Measurements from ENCODE around the gene OPN3. TPM values are rescaled to one million over a fixed set of nuclear protein-coding genes. Genes with fewer than 3 reads are reported as not detected.

The OPN3 gene
- total and polyA plus RNA-seq, 5 experiments from 2014 or later = 11.5 to 36.0 (median 24.4) TPM

DNA sequence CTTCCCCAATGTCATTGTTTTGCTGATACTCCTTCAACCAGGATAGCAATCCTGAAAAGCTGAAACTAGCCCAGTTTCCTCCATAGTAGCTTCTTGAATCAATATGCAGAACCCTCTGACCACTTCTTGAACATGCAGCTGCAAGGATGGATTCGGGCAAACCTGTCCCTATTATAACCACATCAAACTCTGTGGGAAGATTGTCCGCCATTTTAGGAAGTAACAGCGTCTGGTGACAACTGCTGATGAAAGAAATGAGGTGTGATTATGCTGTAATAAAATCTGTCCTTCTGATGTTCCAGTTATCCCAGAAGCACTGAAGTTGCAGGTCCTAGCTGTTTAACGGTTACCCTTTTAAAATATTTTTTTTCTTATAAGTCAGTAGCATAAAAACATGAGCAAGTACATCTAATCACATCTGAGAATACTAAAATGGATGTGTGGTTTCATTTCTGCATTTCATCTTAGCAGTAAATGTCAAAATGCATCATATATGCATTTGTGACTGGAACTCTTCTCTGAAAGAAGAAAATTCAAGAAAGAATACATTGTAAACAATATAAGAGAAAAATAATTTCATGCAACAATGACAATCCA lies 4.5 kb downstream of the OPN3 start:
- peaks cover 21 to 69% (median 62%) of the 10 kb centered on the region in 4 donors for H3K4me1 Mint-ChIP-seq
- ATAC-seq (no peak), DNase-seq (no peak)
- peaks cover 5 to 17% (median 14%) of the 10 kb centered on the region in 3 donors for H3K36me3 Mint-ChIP-seq
- no peaks in the 10 kb centered on the region for H3K27me3 Mint-ChIP-seq
- no peaks in the 10 kb centered on the region for H3K9me3 Mint-ChIP-seq
- POLR2A ChIA-PET = interaction anchor here (0.6 kb wide), 1 partner anchor 119 kb away, joined by 3 read pairs; no protein-coding TSS in a partner anchor
- peak overlapping the region in 1 of 10 donors; percentile 5 for H3K4me3 Mint-ChIP-seq
- peak overlapping the region in 2 of 10 donors; percentile 11 to 31 for H3K27ac Mint-ChIP-seq

DNA sequence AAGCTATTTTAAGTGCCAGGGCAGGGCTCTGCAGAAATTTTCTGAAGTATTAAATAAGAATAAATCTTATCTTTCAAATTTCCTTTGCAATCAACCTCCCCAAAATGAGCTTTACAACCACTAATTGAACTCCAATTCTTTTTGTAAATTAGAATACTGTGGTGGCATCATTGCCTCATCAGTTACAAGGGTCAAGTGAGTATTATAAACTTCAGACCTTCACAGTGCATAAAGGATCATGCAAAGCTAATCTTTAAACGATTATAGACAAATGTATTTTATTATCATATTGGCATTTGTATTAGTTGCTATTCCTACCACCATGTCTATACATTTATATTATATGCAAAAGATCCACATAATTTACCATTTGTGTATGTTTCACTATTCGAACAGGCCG lies 7.2 kb downstream of the OPN3 start:
- no peak for ATAC-seq
- H3K9me3 Mint-ChIP-seq = no peaks in the 10 kb centered on the region
- H3K27me3 Mint-ChIP-seq = no peaks in the 10 kb centered on the region
- H3K4me3 Mint-ChIP-seq = no peak overlapping the region
- H3K36me3 Mint-ChIP-seq = peaks cover 5 to 17% (median 14%) of the 10 kb centered on the region in 3 donors
- no peak for DNase-seq
- peak overlapping the region in 1 of 10 donors; percentile 14 for H3K27ac Mint-ChIP-seq
- POLR2A ChIA-PET = no interaction called here
- H3K4me1 Mint-ChIP-seq = peaks cover 14 to 65% (median 55%) of the 10 kb centered on the region in 4 donors

DNA sequence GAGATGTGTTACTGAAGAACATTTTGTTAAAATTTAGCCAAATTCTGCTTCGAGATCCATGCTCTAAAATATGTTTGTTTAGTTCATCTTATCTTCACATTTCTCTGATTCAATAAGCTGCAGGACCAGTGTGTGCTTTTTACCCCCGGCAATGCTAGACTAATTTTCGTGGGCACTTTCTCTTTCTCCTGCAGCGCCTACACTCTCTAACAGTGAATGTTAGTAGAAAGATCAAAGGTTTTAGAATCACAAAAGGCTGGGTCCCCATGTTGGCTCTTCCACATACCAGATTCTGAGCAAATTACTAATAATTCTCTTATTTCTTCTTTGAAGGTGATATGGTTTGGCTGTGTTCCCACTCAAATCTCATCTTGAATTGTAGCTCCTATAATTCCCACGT lies 8.5 kb downstream of the OPN3 start:
- peak overlapping the region; percentile 6 to 95 (median 76) for H3K27ac Mint-ChIP-seq
- peak overlapping the region; percentile 39 to 78 (median 68) for H3K4me3 Mint-ChIP-seq
- H3K36me3 Mint-ChIP-seq = peaks cover 5 to 17% (median 14%) of the 10 kb centered on the region in 3 donors
- POLR2A ChIA-PET = no interaction called here
- DNase-seq (peak in 2 of 10 donors; percentile 23 to 36), ATAC-seq (peak; percentile 26 to 45)
- H3K4me1 Mint-ChIP-seq = peaks cover 9 to 60% (median 47%) of the 10 kb centered on the region in 4 donors
- no peaks in the 10 kb centered on the region for H3K27me3 Mint-ChIP-seq
- H3K9me3 Mint-ChIP-seq = no peaks in the 10 kb centered on the region

DNA sequence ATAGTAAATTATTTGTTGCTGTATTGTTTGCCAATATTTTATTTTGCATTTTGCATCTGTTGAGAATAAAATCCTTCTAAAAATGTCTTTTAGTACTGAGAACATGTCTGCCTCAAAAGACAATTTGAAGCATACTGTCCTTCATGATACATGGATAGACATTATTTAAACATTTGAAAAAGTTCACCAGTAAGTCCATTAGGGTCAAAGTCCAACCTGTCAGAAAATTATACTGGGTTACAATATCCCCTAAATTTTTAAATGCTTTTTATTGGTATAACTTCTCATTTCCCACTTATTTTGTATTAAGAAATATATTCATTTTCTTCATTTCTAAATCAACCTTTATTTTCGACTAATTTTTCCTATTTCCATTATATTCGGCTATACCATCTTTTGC lies 9.3 kb downstream of the OPN3 start:
- no peak for DNase-seq
- Mint-ChIP-seq H3K4me3 (no peak overlapping the region), H3K36me3 (peaks cover 5 to 15% (median 14%) of the 10 kb centered on the region in 3 donors), H3K4me1 (peaks cover 7 to 53% (median 42%) of the 10 kb centered on the region in 4 donors), H3K27ac (peak overlapping the region in 1 of 10 donors; percentile 65), H3K9me3 (no peaks in the 10 kb centered on the region), H3K27me3 (no peaks in the 10 kb centered on the region)
- POLR2A ChIA-PET = no interaction called here
- no peak for ATAC-seq

DNA sequence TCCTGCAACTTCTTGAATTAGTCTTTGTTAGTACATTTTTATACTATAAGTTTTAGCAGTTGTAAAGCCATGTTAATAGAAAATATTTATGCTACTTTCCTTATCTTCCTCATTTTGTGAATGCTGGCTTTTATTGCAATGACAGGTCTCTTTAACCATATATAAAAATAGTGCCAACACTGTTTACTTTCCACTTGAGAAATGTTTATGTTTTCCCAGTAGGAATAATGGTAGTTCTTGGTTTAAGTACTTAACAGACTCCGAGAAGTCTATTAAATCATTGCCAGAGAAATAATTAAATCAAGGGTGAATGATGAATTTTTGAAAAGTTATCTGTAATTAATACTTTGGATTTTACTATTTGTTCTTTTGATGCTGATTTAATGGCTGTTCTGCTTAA lies 9.7 kb downstream of the OPN3 start:
- Mint-ChIP-seq H3K27ac (peak overlapping the region in 2 of 10 donors; percentile 39 to 89), H3K27me3 (no peaks in the 10 kb centered on the region), H3K9me3 (no peaks in the 10 kb centered on the region), H3K4me3 (no peak overlapping the region), H3K36me3 (peaks cover 5 to 14% (median 12%) of the 10 kb centered on the region in 3 donors), H3K4me1 (peaks cover 7 to 49% (median 40%) of the 10 kb centered on the region in 4 donors)
- ATAC-seq (no peak), DNase-seq (no peak)
- POLR2A ChIA-PET = interaction anchor here (1.8 kb wide), 1 partner anchor 10 kb away, joined by 6 read pairs; the partner anchor contains the start of genes CHML and OPN3

DNA sequence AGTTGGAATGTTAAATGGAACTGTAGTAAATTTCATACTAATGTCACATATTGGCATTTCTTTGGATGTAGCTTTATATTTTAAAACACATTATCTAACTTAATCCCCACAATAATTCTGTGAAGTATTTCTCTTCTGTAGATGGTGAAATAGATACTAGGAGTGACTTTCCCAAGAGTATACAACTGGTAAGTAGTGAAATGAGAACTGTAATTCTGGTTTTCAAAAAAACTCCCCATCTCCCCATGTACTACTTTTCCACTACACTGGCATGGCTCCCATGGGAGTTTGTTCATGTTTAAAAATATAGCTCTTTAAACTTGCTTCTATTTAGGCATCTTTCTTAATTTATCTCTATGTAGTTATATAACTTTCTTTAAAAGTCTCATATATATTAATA lies 10.2 kb downstream of the OPN3 start:
- POLR2A ChIA-PET = interaction anchor here (1.8 kb wide), 1 partner anchor 10 kb away, joined by 6 read pairs; the partner anchor contains the start of genes CHML and OPN3
- Mint-ChIP-seq H3K9me3 (no peaks in the 10 kb centered on the region), H3K4me1 (peaks cover 7 to 44% (median 35%) of the 10 kb centered on the region in 4 donors), H3K4me3 (no peak overlapping the region), H3K27ac (peak overlapping the region in 5 of 10 donors; percentile 21 to 89 (median 39)), H3K27me3 (no peaks in the 10 kb centered on the region), H3K36me3 (peaks cover 0 to 9% (median 7%) of the 10 kb centered on the region in 3 donors)
- ATAC-seq (no peak), DNase-seq (no peak)

DNA sequence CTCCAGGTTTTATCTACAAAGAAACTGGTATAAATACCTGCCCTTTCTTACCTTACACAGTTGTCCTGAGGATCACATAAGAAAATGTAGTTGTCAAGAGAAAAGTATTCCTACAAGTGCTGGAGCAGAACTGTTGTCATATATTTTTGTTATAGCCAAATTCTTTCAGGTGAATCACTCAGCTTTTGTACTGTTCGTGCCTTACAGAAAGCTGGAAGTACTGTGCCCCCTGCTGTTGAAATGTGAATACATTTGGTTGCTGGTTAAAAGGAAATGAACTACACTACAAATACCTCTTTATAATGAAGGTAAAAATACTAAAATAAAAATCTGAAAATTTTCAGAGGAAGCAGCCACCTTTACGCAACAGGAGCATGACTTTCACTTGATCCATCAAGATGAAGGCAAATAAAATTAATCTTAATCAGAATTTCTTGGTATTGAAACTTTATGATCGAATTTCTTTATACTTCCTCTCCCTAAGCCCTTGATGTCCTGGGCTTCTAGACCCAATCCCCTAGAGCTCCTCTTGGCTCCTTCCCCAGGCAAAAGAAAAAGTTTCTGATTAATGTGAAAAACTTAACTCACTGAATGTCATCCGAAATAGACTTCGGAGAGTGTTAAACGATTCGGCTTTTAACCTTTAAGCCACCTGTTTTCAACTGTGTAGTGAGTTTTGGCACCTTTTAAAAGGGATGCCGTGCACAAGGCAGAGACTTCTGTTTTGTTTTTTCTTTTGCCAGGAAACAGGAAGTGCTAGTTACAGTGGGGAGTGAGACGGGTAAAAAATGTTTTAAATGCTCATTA lies 12.5 kb downstream of the OPN3 start:
- peaks cover 10 to 36% (median 24%) of the 10 kb centered on the region in 4 donors for H3K4me1 Mint-ChIP-seq
- POLR2A ChIA-PET = interaction anchor here (0.6 to 2.4 kb wide), 9 partner anchors 12 to 220 kb away, joined by 3 to 20 read pairs (median 4); partner anchors contain the start of genes CHML, EXO1, FH and OPN3
- ATAC-seq (peak; percentile 84 to 87), DNase-seq (peak in 9 of 10 donors; percentile 12 to 78 (median 60))
- no peaks in the 10 kb centered on the region for H3K27me3 Mint-ChIP-seq
- H3K9me3 Mint-ChIP-seq = no peaks in the 10 kb centered on the region
- H3K27ac Mint-ChIP-seq = peak overlapping the region; percentile 89 to 97 (median 94)
- no peaks in the 10 kb centered on the region for H3K36me3 Mint-ChIP-seq
- H3K4me3 Mint-ChIP-seq = peak overlapping the region; percentile 76 to 90 (median 84)

DNA sequence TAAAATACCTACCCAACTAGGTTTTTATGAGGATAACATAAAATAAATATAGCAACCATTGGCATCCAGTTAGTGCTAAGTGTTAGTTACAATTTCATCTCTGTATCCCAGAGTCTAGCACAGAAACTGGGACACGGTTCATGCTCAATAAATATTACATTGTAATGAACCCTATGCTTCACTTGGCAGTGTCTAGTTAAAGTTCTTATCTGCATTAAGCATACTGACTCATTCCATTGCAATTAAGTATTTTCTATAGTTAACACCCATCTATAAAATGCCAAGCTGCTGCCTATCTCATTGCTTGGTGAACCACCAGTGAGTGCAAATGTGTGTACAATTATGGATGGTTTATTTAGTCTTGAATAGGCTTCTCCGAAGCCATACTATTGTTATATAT lies 15.2 kb downstream of the OPN3 start:
- no peak overlapping the region for H3K4me3 Mint-ChIP-seq
- ATAC-seq (no peak), DNase-seq (no peak)
- POLR2A ChIA-PET = no interaction called here
- no peak overlapping the region for H3K27ac Mint-ChIP-seq
- peaks cover 10 to 19% (median 12%) of the 10 kb centered on the region in 4 donors for H3K4me1 Mint-ChIP-seq
- H3K27me3 Mint-ChIP-seq = no peaks in the 10 kb centered on the region
- peaks cover 0 to 9% (median 0%) of the 10 kb centered on the region in 3 donors for H3K36me3 Mint-ChIP-seq
- H3K9me3 Mint-ChIP-seq = no peaks in the 10 kb centered on the region

DNA sequence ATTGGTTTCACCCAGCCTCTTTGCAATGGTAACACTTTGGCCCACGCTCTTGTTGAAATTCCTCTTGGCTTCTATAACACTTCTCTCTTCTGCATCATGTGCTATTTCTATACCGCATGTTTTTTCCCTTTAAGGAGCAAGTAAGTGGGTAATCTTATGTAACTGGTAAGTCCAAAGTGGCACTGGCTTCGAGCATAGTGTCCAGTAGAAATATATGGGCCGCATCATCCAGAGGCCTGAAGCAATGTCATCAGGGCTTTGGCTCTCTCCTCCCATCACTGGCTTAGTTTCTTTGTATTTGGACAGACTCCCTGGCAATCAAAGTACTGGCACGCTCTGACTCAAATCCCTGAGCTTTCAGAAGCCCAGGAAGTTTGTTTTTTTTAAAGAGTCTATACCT lies 17.5 kb downstream of the OPN3 start:
- ATAC-seq = no peak
- Mint-ChIP-seq H3K4me3 (no peak overlapping the region), H3K4me1 (peaks cover 1 to 8% (median 5%) of the 10 kb centered on the region in 4 donors), H3K36me3 (peaks cover 0 to 10% (median 0%) of the 10 kb centered on the region in 3 donors), H3K27ac (no peak overlapping the region), H3K9me3 (no peaks in the 10 kb centered on the region), H3K27me3 (no peaks in the 10 kb centered on the region)
- no peak for DNase-seq
- POLR2A ChIA-PET = no interaction called here

DNA sequence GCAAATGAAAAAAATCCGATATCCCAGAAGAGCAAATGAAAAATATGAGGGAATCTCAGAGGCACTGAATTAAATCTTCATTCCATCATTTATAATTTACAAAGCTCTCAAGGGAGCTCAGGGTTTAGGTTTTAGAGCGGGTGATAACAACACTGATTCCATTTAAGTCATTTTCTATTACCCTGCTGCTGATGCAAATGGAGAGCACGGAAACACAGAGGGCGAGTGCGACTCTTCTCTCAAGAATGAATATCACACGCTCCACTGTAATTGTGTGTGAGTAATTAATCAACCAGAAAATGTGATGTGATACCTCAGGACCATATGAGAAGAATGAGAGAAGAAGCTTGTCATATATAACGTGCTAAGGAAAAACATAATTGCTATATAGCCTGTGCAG lies 22.7 kb downstream of the OPN3 start:
- Mint-ChIP-seq H3K27me3 (peaks cover 0 to 2% (median 0%) of the 10 kb centered on the region in 5 donors), H3K4me3 (no peak overlapping the region), H3K4me1 (peaks cover 0 to 5% (median 0%) of the 10 kb centered on the region in 4 donors), H3K36me3 (peaks cover 0 to 15% (median 0%) of the 10 kb centered on the region in 3 donors), H3K27ac (no peak overlapping the region), H3K9me3 (no peaks in the 10 kb centered on the region)
- DNase-seq (no peak), ATAC-seq (no peak)
- POLR2A ChIA-PET = interaction anchor here (1.2 kb wide), 1 partner anchor 9 kb away, joined by 3 read pairs; no protein-coding TSS in a partner anchor

DNA sequence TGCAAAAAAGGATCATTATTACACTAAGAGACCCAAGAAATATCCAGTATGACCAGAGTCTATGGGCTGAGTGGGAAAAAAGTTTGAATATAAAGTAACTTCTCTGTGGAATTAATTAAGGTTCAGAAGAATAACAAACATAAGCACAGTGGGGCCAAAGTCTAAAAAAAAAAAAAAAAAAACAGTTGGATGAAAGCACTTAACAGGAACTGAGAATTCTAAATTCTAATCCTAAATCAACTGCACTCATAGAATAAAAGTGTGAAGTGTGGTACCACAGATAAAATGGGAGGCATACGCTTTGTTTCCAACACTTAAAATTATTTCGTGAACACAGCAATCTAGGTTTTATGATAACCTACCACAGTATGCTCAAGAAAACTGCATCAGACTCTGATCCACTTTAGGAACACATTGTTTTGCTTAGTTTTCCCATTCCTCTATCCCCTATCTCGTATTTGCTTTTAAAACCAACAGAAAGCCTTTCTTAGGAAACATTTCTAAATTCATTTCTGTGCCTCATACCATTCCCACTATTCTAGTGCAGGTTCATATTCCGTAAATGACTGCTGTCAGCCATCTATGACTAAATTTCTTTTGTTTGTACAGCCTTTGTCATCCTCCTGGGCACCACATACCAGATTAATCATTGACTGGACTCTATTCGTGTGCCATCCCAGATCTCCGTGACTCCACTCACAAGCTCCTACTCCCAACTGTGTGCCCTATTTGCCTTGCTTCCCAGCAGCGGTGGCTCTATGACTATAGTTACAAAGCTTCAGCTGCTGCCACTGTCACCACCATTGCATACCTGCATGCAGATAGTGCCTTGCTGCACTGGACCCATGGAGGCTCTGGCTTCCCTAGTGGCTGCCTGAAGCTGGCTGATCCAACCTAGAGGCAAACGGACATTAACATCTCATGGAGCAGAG lies 24.9 kb downstream of the OPN3 start:
- no peak overlapping the region for H3K27ac Mint-ChIP-seq
- H3K9me3 Mint-ChIP-seq = no peaks in the 10 kb centered on the region
- no peaks in the 10 kb centered on the region for H3K4me1 Mint-ChIP-seq
- H3K27me3 Mint-ChIP-seq = peaks cover 0 to 2% (median 0%) of the 10 kb centered on the region in 5 donors
- peaks cover 0 to 6% (median 0%) of the 10 kb centered on the region in 3 donors for H3K36me3 Mint-ChIP-seq
- DNase-seq (no peak), ATAC-seq (no peak)
- H3K4me3 Mint-ChIP-seq = no peak overlapping the region
- POLR2A ChIA-PET = no interaction called here

DNA sequence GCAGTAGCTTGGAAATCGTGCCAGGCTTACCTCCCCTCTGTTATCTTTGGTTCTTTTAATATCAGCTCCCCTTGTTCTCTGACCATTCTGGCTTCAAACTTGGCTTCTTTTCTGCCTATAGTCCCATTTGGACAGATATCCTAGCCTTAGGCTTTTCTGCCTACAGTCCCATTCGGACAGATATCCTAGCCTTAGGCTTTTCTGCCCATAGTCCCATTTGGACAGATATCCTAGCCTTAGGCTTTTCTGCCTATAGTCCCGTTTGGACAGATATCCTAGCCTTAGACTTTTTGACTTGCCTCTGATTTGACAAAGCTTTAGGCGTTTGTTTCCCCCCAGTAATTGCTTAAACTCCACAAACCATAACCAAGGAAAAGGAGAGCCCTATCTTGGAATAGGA lies 25.6 kb downstream of the OPN3 start:
- Mint-ChIP-seq H3K27ac (no peak overlapping the region), H3K36me3 (peaks cover 0 to 6% (median 0%) of the 10 kb centered on the region in 3 donors), H3K27me3 (peaks cover 0 to 2% (median 0%) of the 10 kb centered on the region in 5 donors), H3K4me3 (no peak overlapping the region), H3K9me3 (no peaks in the 10 kb centered on the region), H3K4me1 (peaks cover 0 to 1% (median 0%) of the 10 kb centered on the region in 4 donors)
- no peak for ATAC-seq
- DNase-seq = no peak
- POLR2A ChIA-PET = no interaction called here
